ENCODE data around the gene OPN1SW. TPM values are rescaled to one million over a fixed set of nuclear protein-coding genes. Genes with fewer than 3 reads are reported as not detected.

Gene OPN1SW
- total and polyA plus RNA-seq, 9 donors: not detected

- no peaks in the 10 kb centered on the region for H3K9me3 ChIP-seq
- H3K27ac ChIP-seq: no peak overlapping the region
- peaks cover 4% of the 10 kb centered on the region for H3K4me1 ChIP-seq (ENCODE audit: insufficient read depth)
- WGBS, 3 donors: 50 to 62% (median 62%) methylated on average over 5 of the region's 5 CpGs
- H3K4me3 ChIP-seq: no peak overlapping the region
- intact Hi-C loops (cut with DNase I): no loop called here
- H3K36me3 ChIP-seq: no peaks in the 10 kb centered on the region
- H3K27me3 ChIP-seq: no peaks in the 10 kb centered on the region
- DNase-seq: no peak
- TF ChIP-seq EP300 (IDR thresholded peaks at IDR 0.05): no peak
- no peak for TF ChIP-seq POLR2A (IDR thresholded peaks at IDR 0.05)
- TF ChIP-seq CTCF (IDR thresholded peaks at IDR 0.05): no peak
Observed at GRCh38 chr7:128796327-128796726, 20.7 kb upstream of the OPN1SW start.

GRCh38 chr7:128795129-128795528 lies 19.5 kb upstream of the OPN1SW start:
- H3K27me3 ChIP-seq: no peaks in the 10 kb centered on the region
- 86 to 89% (median 87%) methylated on average over 4 of the region's 4 CpGs for WGBS, 3 donors
- no peak for DNase-seq
- H3K36me3 ChIP-seq: no peaks in the 10 kb centered on the region
- peaks cover 4% of the 10 kb centered on the region for H3K4me1 ChIP-seq (ENCODE audit: insufficient read depth)
- no peak overlapping the region for H3K4me3 ChIP-seq
- intact Hi-C loops (cut with DNase I): no loop called here
- TF ChIP-seq EP300 (IDR thresholded peaks at IDR 0.05): no peak
- H3K9me3 ChIP-seq: no peaks in the 10 kb centered on the region
- H3K27ac ChIP-seq: no peak overlapping the region

- TF ChIP-seq POLR2A (IDR thresholded peaks at IDR 0.05): no peak
- no peak for TF ChIP-seq EP300 (IDR thresholded peaks at IDR 0.05)
- no peak for TF ChIP-seq CTCF (IDR thresholded peaks at IDR 0.05)
- H3K27me3 ChIP-seq: no peaks in the 10 kb centered on the region
- H3K4me3 ChIP-seq: no peak overlapping the region
- H3K27ac ChIP-seq: no peak overlapping the region
- no peaks in the 10 kb centered on the region for H3K9me3 ChIP-seq
- no peaks in the 10 kb centered on the region for H3K36me3 ChIP-seq
- H3K4me1 ChIP-seq (ENCODE audit: insufficient read depth): peaks cover 4% of the 10 kb centered on the region
- DNase-seq: no peak
- intact Hi-C loops (cut with DNase I): no loop called here
- WGBS, 3 donors: 94 to 95% (median 94%) methylated on average over 8 of the region's 8 CpGs
Observed at GRCh38 chr7:128794436-128794835, 18.8 kb upstream of the OPN1SW start.

GRCh38 chr7:128794020-128794419 lies 18.4 kb upstream of the OPN1SW start:
- 75 to 84% (median 80%) methylated on average over 3 of the region's 3 CpGs for WGBS, 3 donors
- intact Hi-C loops (cut with DNase I): no loop called here
- TF ChIP-seq EP300 (IDR thresholded peaks at IDR 0.05): no peak
- TF ChIP-seq CTCF (IDR thresholded peaks at IDR 0.05): no peak
- TF ChIP-seq POLR2A (IDR thresholded peaks at IDR 0.05): no peak

GRCh38 chr7:128793181-128793547 lies 17.6 kb upstream of the OPN1SW start:
- DNase-seq: no peak
- 94 to 97% (median 96%) methylated on average over 5 of the region's 5 CpGs for WGBS, 3 donors

More at GRCh38 chr7:128794020-128794419, 18.4 kb upstream of the OPN1SW start:
- no peak for DNase-seq
- Histone ChIP-seq H3K9me3 (no peaks in the 10 kb centered on the region), H3K36me3 (no peaks in the 10 kb centered on the region), H3K27ac (no peak overlapping the region), H3K4me1 (ENCODE audit: insufficient read depth) (peaks cover 4% of the 10 kb centered on the region), H3K4me3 (no peak overlapping the region), H3K27me3 (no peaks in the 10 kb centered on the region)

More at GRCh38 chr7:128793181-128793547, 17.6 kb upstream of the OPN1SW start:
- Histone ChIP-seq H3K27ac (no peak overlapping the region), H3K4me3 (no peak overlapping the region), H3K27me3 (no peaks in the 10 kb centered on the region), H3K36me3 (no peaks in the 10 kb centered on the region), H3K9me3 (no peaks in the 10 kb centered on the region), H3K4me1 (ENCODE audit: insufficient read depth) (peaks cover 4% of the 10 kb centered on the region)
- TF ChIP-seq EP300 (IDR thresholded peaks at IDR 0.05) (no peak), CTCF (IDR thresholded peaks at IDR 0.05) (no peak), POLR2A (IDR thresholded peaks at IDR 0.05) (no peak)
- intact Hi-C loops (cut with DNase I): no loop called here
